Choroid plexus epithelial cell (primary cell): ENCODE results near the gene FNDC11.

Experiments used
- DNase-seq: peaks from one replicate; pipeline ENCODE4 v3.0.0-alpha.2; 2010; ENCODE audit warnings: low read depth
- H3K4me3 ChIP-seq: 2 replicates; pipeline ENCODE4 v1.5.1; 2011; ENCODE audit warnings: low read depth, mild to moderate bottlenecking, control low read depth, low read length, moderate library complexity
- CTCF ChIP-seq: conservative IDR thresholded peaks from 2 replicates; pipeline ENCODE4 v1.5.1; 2011; ENCODE audit warnings: low read depth, mild to moderate bottlenecking, control low read depth, inconsistent platforms, low read length, moderate library complexity

The FNDC11 gene

GRCh38 chr20:63525971-63526370 lies 28.0 kb upstream of the FNDC11 start:
- no peak for DNase-seq
- no peak for TF ChIP-seq CTCF
- H3K4me3 ChIP-seq: no peak overlapping the region

- DNase-seq: no peak
- TF ChIP-seq CTCF: no peak
- H3K4me3 ChIP-seq: no peak overlapping the region
Observed at GRCh38 chr20:63527184-63527583, 26.8 kb upstream of the FNDC11 start.

GRCh38 chr20:63529180-63529860 lies 24.6 kb upstream of the FNDC11 start:
- H3K4me3 ChIP-seq: no peak overlapping the region
- TF ChIP-seq CTCF: no peak

GRCh38 chr20:63529861-63530787 lies 23.8 kb upstream of the FNDC11 start:
- DNase-seq: no peak
- TF ChIP-seq CTCF: no peak

More at GRCh38 chr20:63529180-63529860, 24.6 kb upstream of the FNDC11 start:
- no peak for DNase-seq

GRCh38 chr20:63530788-63531160 lies 23.2 kb upstream of the FNDC11 start:
- H3K4me3 ChIP-seq: no peak overlapping the region
- no peak for TF ChIP-seq CTCF
- DNase-seq: no peak

More at GRCh38 chr20:63529861-63530787, 23.8 kb upstream of the FNDC11 start:
- H3K4me3 ChIP-seq: no peak overlapping the region

GRCh38 chr20:63531686-63532448 lies 22.1 kb upstream of the FNDC11 start:
- no peak overlapping the region for H3K4me3 ChIP-seq
- DNase-seq: no peak
- no peak for TF ChIP-seq CTCF
